Bone marrow (tissue), 2 donors: Measurements from ENCODE around the gene SLC9A9.
A peak's percentile ranks its signal among the peaks of the same experiment; 100 is the strongest.

Source experiments
- DNase-seq, 2 donors: peaks; one replicate each; lab custom pipeline; 2025; lab: John Stamatoyannopoulos, UW

The SLC9A9 gene

GRCh38 chr3:143414571-143415253 lies 433.6 kb downstream of the SLC9A9 start:
- no peak for DNase-seq

GRCh38 chr3:143413372-143413771 lies 434.9 kb downstream of the SLC9A9 start:
- DNase-seq, result no peak

GRCh38 chr3:143412084-143412483 lies 436.2 kb downstream of the SLC9A9 start:
- no peak for DNase-seq

- DNase-seq, result no peak
Observed at GRCh38 chr3:143410259-143410658, 438.0 kb downstream of the SLC9A9 start.

- no peak for DNase-seq
Observed at GRCh38 chr3:143408771-143409170, 439.5 kb downstream of the SLC9A9 start.

GRCh38 chr3:143402602-143403001 lies 445.7 kb downstream of the SLC9A9 start:
- DNase-seq, result no peak

GRCh38 chr3:143396790-143397189 lies 451.5 kb downstream of the SLC9A9 start:
- no peak for DNase-seq

GRCh38 chr3:143389388-143389787 lies 458.9 kb downstream of the SLC9A9 start:
- no peak for DNase-seq

- no peak for DNase-seq
Observed at GRCh38 chr3:143387425-143387824, 460.8 kb downstream of the SLC9A9 start.

GRCh38 chr3:143384076-143384475 lies 464.2 kb downstream of the SLC9A9 start:
- no peak for DNase-seq

GRCh38 chr3:143383421-143383820 lies 464.8 kb downstream of the SLC9A9 start:
- DNase-seq, result no peak

- DNase-seq, result no peak
Observed at GRCh38 chr3:143382816-143383215, 465.5 kb downstream of the SLC9A9 start.

- no peak for DNase-seq
Observed at GRCh38 chr3:143380449-143380848, 467.8 kb downstream of the SLC9A9 start.

GRCh38 chr3:143375698-143376097 lies 472.6 kb downstream of the SLC9A9 start:
- DNase-seq, result no peak

GRCh38 chr3:143367171-143367570 lies 481.1 kb downstream of the SLC9A9 start:
- no peak for DNase-seq

- DNase-seq, result peak in 1 of 2 donors; percentile 17
Observed at GRCh38 chr3:143366672-143367071, 481.6 kb downstream of the SLC9A9 start.

GRCh38 chr3:143363949-143364348 lies 484.3 kb downstream of the SLC9A9 start:
- no peak for DNase-seq

- DNase-seq, result no peak
Observed at GRCh38 chr3:143363276-143363675, 485.0 kb downstream of the SLC9A9 start.

GRCh38 chr3:143362115-143362991 lies 485.9 kb downstream of the SLC9A9 start:
- DNase-seq, result no peak

GRCh38 chr3:143361589-143361988 lies 486.7 kb downstream of the SLC9A9 start:
- no peak for DNase-seq

GRCh38 chr3:143360244-143360643 lies 488.0 kb downstream of the SLC9A9 start:
- DNase-seq, result no peak

GRCh38 chr3:143358793-143359491 lies 489.3 kb downstream of the SLC9A9 start:
- DNase-seq, result no peak
